OCI-M1 (cell line): ENCODE results near the gene PXT1.
"Not testable (repeated sequence)": the region's sequence is repeated elsewhere in the genome, so short reads cannot be mapped to it uniquely, and the experiment has no call there.

Source experiments
- DNase-seq: peaks from one replicate; lab custom pipeline; 2025; lab: John Stamatoyannopoulos, UW

The PXT1 gene

DNA sequence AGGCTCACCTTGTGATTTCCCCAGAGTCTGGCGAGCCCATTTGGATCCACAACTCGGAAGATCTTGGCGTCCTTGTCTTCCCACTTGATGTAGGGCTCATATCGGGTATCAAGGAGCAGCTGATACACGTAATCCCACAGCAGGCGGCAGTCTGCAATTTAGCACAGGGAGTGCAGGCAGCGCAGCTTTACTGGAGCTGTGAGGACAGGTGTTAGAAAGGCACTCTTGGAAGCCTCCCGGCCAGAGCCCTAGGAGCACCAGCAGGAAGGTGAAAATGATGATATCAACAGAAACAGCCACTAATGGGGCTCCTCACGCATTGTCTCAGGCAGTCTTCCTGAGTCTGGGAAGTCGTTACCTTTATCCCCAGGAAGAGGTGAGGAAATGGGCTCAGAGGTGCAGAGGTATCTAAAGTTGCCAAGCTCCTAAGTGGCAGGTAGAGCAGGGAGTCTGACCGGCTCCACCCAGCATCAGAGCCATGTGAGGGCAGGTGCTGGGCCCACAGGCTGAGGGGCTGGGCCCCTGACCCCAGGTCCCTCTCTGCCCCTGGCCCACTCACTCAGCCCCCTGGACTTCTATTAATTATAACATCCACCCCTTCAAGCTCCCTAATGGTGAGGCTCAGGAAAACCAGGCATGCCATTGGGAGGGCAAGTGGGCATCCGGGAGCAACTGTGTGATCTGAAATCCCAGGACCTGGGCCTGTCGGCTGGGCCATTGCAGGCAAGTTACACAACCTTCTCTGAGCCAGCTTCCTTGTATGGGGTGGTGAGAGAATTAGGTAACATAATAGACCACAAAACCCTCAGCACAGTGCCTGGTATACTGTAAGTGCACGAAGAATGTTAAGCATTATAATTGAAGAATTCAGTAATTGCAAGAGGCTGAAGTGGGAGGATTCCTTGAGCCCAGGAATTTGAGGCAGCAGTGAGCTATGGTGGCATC is 73.5 kb downstream of the PXT1 start:
- DNase-seq: peak; percentile 28

DNA sequence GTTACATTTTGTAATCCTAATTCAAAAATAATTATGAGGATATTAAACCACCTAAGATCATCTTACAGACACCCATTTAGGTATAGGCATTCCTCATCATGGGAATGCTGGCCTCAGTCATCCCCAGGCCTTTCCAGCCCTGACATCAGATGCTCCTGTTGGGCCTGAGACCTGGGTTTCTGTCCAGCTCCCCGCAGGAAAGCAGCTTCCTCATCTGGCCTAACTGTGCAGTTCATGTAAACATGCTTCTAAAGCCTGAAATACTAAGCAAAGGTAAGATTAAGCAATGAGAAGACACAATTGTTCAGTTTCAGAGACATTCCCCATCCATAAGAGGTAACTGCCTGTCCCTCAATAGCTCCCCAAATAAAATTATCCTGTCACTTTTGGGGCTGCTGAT is 74.2 kb downstream of the PXT1 start:
- no peak for DNase-seq

DNA sequence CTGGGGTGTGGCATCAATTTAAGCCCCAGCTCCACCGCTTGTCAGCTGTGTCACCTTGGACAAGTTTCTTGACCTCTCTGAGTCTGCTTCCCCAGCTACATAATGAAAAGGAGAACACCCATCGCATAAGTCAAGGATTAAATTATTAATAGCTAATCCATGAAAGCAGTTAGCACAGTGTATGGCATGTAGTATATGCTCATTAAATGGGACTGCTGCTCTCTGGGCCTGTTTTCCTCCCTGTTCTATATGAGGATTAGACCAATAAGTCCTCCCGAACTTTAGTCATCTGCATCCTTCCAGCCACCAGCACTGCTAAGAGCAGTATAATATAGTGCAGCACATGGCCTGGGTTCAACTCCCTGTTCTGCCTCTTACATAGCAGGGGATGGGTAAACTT is 74.9 kb downstream of the PXT1 start:
- no peak for DNase-seq

DNA sequence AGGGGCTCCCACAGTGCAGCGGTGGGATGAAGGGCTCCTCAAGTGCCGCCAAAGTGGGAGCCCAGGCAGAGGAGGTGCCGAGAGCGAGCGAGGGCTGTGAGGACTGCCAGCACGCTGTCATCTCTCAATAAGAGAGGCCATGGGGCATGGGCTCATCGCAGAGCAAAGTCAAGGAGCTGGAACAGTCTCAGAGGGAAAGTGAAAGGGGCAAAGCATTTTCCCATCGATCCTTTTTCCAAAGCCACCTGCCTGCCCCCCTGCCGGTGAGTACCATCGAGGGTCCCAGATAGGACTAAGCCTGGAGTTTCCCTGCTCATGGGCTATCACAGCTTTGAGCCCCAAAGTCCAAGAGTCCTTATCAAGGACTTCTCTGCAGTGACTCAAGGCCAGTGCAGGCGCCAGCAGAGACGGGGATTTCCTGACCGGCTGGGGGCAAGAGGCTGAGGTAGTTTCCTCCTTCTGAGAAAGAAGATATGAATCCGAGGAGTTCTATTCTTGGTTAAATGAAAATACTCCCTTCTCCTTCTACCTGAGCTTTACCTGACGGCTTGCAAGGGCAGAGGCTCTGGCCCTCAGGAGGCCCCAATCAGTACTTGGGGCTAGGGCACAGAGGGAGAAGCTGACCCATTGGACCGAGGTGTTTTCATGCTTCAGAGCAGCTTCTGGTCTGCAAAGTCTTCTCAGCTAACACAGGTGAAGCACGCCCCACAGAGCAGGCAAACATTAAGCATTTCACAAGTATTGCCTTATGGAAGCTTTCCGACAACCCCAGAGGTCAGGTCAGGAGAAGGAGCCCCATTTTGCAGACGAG is 77.8 kb downstream of the PXT1 start:
- DNase-seq: peak; percentile 52

DNA sequence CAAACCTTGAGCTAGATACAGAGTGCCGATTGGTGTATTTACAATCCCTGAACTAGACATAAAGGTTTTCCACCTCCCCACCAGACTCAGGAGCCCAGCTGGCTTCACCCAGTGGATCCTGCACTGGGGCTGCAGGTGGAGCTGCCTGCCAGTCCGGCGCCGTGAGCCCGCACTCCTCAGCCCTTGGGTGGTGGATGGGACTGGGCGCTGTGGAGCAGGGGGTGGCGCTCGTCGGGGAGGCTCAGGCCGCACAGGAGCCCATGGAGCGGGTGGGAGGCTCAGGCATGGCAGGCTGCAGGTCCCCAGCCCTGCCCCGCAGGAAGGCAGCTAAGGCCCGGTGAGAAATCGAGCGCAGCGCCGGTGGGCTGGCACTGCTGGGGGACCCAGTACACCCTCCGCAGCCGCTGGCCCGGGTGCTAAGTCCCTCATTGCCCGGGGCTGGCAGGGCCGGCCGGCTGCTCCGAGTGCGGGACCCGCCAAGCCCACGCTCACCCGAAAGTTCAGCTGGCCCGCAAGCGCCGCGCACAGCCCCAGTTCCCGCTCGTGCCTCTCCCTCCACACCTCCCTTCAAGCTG is 78.5 kb downstream of the PXT1 start:
- not testable (repeated sequence) for DNase-seq

DNA sequence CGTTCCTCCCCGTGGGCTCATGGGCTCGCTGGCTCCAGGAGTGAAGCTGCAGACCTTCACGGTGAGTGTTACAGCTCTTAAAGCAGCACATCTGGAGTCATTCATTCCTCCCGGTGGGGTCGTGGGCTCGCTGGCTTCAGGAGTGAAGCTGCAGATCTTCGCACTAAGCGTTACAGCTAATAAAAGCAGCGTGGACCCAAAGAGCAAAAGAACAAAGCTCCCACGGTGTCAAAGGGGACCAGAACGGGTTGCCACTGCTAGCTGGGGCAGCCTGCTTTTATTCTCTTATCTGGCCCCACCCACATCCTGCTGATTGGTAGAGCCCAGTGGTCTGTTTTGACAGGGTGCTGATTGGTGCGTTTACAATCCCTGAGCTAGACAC is 79.3 kb downstream of the PXT1 start:
- DNase-seq: not testable (repeated sequence)

DNA sequence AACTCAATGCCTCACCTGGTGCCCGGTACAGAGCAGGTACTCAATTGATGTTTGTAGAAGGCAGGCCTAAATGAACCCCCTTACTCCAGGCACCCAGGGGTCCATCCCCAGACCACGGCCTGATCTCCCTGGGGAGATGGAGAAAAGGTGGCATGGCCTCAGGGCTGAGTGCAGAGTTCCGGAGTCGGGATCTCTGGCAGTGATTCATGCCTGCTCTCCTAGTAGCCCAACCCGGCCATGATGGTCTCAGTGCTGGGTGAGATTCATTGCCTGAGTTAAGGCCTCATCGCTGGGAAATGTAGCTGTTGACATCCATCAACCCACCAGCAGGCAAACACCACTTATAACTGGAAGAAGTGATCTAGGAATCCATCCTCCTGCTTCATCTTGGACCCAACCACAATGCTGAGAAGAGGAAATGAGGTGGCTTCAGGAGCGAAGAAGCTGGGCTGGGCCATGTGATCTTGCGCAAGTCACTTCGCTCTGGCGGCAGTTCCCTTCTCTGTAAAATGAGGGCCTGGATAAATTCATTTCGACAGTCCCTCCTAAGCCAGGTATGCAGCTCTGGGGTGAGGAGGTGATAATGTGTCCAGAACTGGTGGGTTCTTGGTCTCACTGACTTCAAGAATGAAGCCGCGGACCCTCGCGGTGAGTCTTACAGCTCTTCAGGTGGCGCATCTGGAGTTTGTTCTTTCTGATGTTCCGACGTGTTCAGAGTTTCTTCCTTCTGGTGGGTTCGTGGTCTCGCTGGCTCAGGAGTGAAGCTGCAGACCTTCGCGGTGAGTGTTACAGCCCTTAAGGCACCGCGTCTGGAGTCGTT is 79.9 kb downstream of the PXT1 start:
- no peak for DNase-seq

DNA sequence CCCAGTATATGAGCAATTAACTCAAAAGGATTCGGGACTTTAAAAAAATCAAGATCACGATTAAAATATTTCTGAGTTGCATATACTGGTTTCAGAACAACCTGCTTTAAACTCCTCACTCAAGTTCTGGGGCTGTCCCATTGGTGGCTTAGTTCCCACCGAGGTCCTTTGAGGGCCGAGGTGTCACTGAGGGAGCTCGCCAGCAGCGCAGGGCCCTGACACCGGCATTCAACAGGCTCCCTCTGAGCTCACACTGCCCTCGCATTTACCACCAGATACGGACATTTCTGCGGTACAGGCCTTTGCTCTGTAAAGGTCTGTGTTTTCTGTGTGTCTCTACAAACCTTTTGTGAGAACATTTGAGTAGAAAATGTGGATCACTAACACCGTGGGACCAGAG is 81.6 kb downstream of the PXT1 start:
- no peak for DNase-seq

DNA sequence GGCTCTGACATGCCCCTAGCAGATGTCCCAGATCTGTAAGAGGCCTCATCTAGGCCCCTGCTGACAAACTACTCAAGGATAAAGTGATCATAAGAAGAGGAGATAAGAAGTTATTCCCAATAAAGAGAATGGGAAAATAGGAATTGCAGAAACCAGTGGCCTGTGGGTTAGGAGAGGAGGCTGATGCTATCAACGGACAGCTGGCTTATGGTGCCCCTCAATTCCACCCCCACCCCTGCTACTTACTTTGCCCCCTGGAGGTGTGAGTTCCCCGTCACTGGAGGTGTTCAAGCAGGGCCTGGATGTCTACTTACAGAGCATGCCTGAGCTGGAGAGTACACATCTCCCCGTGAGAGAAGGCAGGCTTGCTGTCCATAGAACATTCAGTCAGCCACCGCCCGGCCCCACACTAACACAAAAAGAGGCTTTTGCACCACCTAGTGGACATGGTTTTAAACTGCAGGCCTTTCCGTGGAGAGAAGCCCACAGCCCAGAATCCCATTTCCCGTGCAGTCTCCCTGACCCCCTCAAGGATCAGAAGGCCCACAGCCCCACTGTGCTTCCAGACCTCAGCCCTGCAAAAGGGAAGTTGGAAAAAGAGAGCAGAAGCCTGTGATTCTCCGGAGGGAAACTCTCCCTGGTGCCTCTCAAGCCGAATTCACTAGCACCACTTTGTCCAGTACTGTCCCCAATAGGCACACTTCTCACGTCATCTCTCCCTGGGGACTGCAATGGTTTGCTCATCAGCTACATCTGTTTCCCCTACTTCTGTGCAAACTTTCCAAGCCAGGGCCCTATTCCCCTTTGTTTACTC is 82.2 kb downstream of the PXT1 start:
- DNase-seq: peak; percentile 89

DNA sequence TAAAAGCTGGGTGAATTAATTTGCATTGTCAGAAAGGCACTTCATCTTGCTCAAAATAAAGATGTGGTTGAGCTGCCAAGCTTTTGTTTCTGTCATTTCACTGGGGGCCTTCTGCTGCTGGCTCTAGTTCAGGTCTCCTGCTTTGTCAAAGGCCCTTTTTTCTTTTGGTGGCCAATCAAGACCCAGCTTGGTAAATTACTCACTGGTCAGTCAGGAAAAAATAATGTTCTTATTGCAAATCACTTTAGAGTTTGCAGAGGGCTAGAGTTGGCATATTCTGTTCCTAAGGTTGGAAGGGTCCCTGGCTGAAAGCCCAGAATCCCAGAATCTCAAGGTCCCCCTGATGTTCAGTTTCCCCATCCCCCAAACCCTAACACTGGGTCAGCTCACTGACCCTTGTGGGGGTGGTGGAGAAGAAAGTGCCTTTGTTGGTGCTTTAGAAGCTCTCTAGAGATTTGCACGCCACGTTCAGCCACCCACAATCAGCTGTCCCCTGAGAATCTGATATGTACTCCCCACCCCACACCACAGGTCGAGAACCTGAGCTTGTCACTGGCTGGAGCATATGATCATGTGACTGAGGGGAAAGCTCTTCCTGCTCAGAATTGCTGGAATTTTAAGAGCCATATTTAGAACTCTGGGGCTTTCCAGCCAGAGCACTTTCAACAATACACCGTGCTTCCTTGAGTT is 84.3 kb downstream of the PXT1 start:
- peak; percentile 57 for DNase-seq

DNA sequence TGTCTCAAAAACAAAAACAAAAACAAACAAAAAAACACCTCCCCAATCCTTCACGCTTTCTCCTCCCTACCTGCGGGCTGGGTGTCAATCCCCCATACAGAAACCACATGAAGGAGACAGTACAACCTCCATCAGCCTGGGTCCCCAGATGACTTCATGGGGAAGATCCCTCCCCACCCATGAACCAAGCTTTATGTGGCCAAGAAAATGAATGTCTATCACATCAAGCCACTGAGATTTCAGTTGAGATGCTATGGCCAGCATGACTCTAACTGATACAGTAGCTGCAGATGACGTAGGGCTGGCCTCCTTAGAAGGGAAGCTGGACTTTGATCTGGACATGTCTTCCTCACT is 84.8 kb downstream of the PXT1 start:
- peak; percentile 54 for DNase-seq

DNA sequence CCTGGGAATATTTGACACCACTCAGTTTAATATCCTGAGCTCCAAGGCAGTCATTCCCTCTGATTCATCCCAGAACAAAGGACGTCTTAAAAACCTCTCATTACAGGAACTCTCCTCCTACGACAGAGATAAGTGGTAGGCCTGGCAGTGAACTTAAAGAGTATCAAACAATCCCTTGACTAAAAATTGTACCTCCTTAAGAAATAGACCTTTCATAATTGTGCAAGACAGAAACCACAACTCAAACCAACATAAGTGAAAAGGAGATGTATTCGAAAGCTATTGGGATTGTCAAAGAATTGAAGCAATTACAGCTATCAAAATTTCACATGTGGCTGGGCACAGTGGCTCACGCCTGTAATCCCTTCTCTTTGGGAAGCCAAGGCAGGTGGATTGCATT is 86.8 kb downstream of the PXT1 start:
- DNase-seq: peak; percentile 27

DNA sequence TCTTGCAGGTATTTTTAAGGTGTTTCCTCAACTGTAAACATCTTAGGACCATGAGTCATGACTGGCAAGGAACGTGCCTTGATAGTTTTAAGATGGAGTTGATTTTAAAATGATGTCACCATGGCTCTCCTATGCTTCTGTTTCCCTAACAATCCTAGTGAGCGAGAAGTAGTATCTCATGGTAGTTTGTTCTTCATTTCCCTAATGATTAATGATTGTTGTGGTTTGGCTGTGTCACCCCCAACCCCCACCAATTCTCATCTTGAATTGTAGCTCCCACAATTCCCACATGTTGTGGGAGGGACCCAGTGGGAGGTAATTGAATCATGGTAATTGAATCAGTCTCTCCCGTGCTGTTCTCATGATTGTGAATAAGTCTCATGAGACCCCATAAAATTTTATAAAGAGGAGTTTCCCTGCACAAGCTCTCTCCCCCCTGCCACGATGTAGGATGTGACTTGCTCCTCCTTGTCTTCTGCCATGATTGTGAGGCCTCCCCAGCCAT is 89.2 kb downstream of the PXT1 start:
- DNase-seq: no peak

DNA sequence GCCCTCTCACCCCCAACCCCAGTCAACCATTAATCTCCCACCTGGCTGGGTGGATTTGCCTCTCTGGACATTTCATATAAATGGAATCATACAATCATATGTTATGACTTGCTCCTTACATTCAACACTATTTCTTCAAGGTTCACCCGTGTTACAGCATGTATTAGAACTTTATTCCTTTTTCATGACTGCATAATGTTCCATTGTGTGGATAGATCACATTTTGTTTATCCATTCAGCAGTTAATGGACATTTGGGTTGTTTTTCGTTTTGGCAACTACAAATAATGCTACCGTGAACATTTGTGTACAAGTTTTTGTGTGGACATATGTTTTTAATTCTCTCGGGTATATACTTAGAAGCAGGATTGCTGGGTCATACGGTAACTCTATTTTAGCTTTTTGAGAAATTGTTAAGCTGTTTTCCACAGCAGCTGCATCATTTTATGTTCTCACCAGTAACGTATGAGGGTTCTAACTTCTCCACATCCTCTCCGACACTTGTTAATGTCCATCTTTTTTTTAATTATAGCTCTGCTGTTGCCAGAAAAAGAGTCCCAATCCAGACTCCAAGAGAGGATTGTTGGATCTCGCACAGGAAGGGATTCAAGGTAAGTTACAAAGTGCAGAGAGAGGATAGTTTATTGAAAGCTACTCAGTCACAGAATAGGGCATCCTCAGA is 90.0 kb downstream of the PXT1 start:
- no peak for DNase-seq

DNA sequence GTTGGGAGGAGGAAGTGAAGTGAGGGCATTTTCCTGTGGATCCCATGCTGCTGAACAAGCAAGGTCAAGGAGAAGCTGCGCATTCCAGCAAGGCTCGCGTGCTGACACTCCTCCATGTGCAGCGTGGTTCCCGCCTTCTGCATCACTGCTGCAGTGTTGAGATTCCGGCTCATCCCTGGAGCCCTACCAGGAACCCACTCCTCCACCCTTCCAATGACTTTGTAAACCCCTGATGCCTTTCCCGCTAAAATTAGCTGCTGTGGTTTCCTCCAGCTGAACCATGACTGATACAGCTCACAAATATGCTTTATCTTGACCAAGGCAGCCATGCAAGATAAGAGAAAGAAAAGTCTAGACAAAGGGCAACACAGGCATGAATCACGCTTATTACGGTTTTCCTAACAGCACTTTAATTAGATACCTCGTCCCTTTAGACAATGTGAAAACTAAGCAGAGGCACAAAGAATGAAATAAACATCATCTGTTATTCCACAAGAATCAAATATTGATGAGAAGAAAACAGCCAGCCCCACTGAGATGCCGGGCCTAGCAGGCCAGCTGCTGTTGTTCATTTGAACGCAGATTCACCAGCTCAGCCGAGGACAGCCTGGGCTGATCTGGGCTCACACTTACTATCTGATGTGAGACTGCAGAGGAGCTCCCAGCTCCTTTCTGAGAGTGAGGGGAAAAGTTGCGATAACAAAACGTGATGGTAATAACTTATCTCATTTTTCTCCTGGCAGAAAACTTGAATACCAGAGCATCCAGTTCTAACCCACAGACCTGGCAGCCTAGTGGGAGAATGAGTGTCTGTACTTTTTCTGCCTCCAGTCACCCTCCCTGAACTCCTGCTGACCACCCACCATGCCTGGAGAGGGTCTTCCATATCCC is 91.7 kb downstream of the PXT1 start:
- peak; percentile 93 for DNase-seq

DNA sequence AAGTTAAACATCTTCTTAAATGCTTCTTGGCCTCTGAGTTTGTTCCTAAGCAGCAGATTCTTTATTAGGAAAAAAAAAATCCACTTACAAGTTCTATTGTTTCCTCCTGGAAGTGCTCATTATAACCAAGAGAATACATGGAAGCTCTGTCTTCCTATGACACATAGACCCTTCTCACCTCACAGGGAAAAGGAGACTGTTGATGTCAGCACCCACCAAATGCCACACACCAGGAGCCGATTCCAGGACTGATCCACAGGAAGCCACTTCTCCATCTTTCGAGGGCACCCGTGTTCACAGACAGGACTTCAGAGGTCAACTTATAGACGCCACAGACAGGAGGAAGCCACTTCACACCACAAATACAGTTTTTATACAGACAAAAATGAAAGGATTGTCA is 92.6 kb downstream of the PXT1 start:
- DNase-seq: no peak

DNA sequence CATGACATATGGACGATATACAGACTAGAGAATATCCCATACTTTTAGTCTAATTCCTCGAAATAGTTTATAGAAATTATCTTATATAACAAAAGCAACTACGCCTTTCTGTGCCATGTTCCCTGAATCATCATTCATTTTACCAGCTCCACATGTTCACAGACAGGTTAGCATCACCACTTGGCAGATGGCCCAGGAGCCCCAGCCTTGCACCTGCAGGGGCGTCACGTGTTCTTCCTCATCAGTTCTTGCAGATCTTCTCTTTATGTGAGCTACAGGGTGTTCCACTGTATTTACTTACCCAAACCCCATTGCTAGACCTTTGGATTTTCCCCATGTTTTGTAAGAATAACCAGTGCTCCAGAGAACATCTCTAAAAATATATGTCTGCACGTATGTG is 93.4 kb downstream of the PXT1 start:
- DNase-seq: no peak

DNA sequence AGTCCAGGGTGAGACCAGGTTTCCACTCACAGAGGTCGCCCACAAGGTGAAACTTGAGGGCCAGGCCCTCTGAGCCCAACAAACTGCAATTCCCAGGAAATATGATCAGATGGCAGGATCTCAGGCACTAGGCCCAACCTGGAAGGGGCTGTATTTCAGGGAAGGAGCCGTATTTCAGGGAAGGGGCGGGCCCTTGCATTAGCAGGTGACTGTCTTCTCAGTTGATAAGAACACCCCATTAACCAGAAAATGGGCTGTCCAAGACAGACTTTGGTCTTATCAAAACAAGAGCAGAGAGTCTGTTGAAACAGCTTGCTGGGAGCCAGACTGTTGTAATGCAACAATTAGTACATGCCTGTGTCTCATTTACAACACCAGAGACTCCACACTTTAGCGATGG is 95.0 kb downstream of the PXT1 start:
- DNase-seq: peak; percentile 60
